Endothelial cell of umbilical vein (primary cell): ENCODE results near the gene TXNRD3. TPM values are rescaled to one million over a fixed set of nuclear protein-coding genes. Genes with fewer than 3 reads are reported as not detected.

Experiments
- BruUV-seq: library from RNA; stranded (reverse); fragments of 400-500 nt; replicated peaks from 2 replicates; lab custom pipeline; 2021; lab: Mats Ljungman, UMichigan
- CTCF ChIA-PET: fragments of 300-600, 350-600 bp; sonication (Branson Sonifier 250); formaldehyde crosslinking; loops from one replicate; lab custom pipeline; 2021; ENCODE audit warnings: antibody characterized with exemption, inconsistent platforms; lab: Charles Lee
- POLR2A ChIA-PET: fragments of 300-600, 350-600 bp; sonication (Branson Sonifier 250); formaldehyde crosslinking; loops from one replicate; lab custom pipeline; 2021; ENCODE audit warnings: antibody characterized with exemption, inconsistent platforms; lab: Charles Lee
- DNase-seq: peaks from one replicate; pipeline ENCODE4 v3.0.0-alpha.2; 2011; ENCODE audit warnings: low read depth, low spot score
- FAIRE-seq: peaks from 2 replicates; lab custom pipeline; 2011; peaks lifted over from hg19 to GRCh38; lab: Jason Lieb, UNC
- H2AFZ ChIP-seq: 2 replicates; pipeline ENCODE4 v1.6.0; 2012; ENCODE audit warnings: low read depth, low read length, control low read depth, inconsistent platforms
- H3K27ac ChIP-seq: 2 replicates; pipeline ENCODE4 v1.5.1; 2011; ENCODE audit warnings: low read depth, mild to moderate bottlenecking, control low read depth, low read length, moderate library complexity; ENCODE audit not compliant: insufficient read depth
- H3K27me3 ChIP-seq, 2 experiments: 2 replicates each; pipeline versions ENCODE4 v1.6.0 to v1.6.1; 2011; ENCODE audit warnings: low read length in 2 of 2, mixed read lengths in 1 of 2; ENCODE audit not compliant: control insufficient read depth in 2 of 2, insufficient read depth in 2 of 2
- H3K36me3 ChIP-seq, 2 experiments: 2 replicates in 1 of 2; 3 replicates in 1 of 2; pipeline ENCODE4 v1.5.1; 2011; ENCODE audit warnings: low read length in 2 of 2, mild to moderate bottlenecking in 1 of 2, moderate library complexity in 1 of 2; ENCODE audit not compliant: control insufficient read depth in 2 of 2, insufficient read depth in 2 of 2; ENCODE audit errors: extremely low read depth in 1 of 2
- H3K4me1 ChIP-seq: 3 replicates; pipeline ENCODE4 v1.5.1; 2011; ENCODE audit warnings: mild to moderate bottlenecking, low read length; ENCODE audit not compliant: control insufficient read depth, insufficient read depth; ENCODE audit errors: extremely low read depth
- H3K4me2 ChIP-seq: 2 replicates; pipeline ENCODE4 v1.6.1; 2011; ENCODE audit warnings: low read length, control low read depth, mixed read lengths; ENCODE audit not compliant: insufficient read depth
- H3K4me3 ChIP-seq, 3 experiments: fragments of 200-600 bp in 1 of 3; sonication (generic), shearing (Covaris generic) in 1 of 3; replicated peaks in 1 of 3; 2 replicates each; pipeline ENCODE4 v1.5.1; 2011 to 2016; ENCODE audit warnings: control low read depth in 3 of 3, low read length in 3 of 3, mild to moderate bottlenecking in 2 of 3, inconsistent platforms in 1 of 3, low read depth in 1 of 3, moderate library complexity in 1 of 3; ENCODE audit not compliant: insufficient read depth in 1 of 3
- H3K79me2 ChIP-seq: 2 replicates; pipeline ENCODE4 v1.6.0; 2012; ENCODE audit warnings: low read length, inconsistent platforms; ENCODE audit not compliant: control insufficient read depth, insufficient read depth
- H3K9ac ChIP-seq: replicated peaks from 2 replicates; pipeline ENCODE3; 2011; ENCODE audit warnings: low read length, control low read depth; ENCODE audit not compliant: insufficient read depth; ENCODE audit errors: extremely low read depth
- H3K9me1 ChIP-seq: replicated peaks from 3 replicates; pipeline ENCODE4 v1.6.0; 2011; ENCODE audit warnings: mild to moderate bottlenecking, low read length; ENCODE audit not compliant: control insufficient read depth, insufficient read depth; ENCODE audit errors: extremely low read depth
- H3K9me3 ChIP-seq: replicated peaks from 2 replicates; pipeline ENCODE4 v1.5.1; 2012; ENCODE audit warnings: low read length, inconsistent platforms; ENCODE audit not compliant: control insufficient read depth, insufficient read depth
- H4K20me1 ChIP-seq: replicated peaks from 2 replicates; pipeline ENCODE3; 2011; ENCODE audit warnings: mild to moderate bottlenecking, low read length; ENCODE audit not compliant: control insufficient read depth, insufficient read depth; ENCODE audit errors: extremely low read depth
- CTCF ChIP-seq, 2 donors: IDR thresholded peaks; 1 replicate in 1 of 2; 2 replicates in 1 of 2; pipeline ENCODE4 v1.5.1; 2011; ENCODE audit warnings: low read length in 2 of 2, mild to moderate bottlenecking in 2 of 2, moderate library complexity in 2 of 2, control low read depth in 1 of 2, inconsistent platforms in 1 of 2, low read depth in 1 of 2; ENCODE audit not compliant: insufficient read depth in 1 of 2; ENCODE audit errors: extremely low read depth in 1 of 2
- EZH2 ChIP-seq: IDR thresholded peaks from 2 replicates; pipeline ENCODE4 v1.6.1; 2012; ENCODE audit warnings: borderline replicate concordance, low read depth, mild to moderate bottlenecking, moderate library complexity, low read length, inconsistent platforms; ENCODE audit not compliant: severe bottlenecking
- FOS ChIP-seq: IDR thresholded peaks from 2 replicates; pipeline ENCODE4 v1.6.1; 2011; ENCODE audit warnings: mild to moderate bottlenecking, low read length, moderate library complexity, borderline replicate concordance; ENCODE audit not compliant: insufficient read depth
- JUN ChIP-seq: IDR thresholded peaks from 2 replicates; pipeline ENCODE4 v1.6.1; 2011; ENCODE audit warnings: borderline replicate concordance, low read depth; ENCODE audit not compliant: insufficient read length, insufficient read depth
- MAX ChIP-seq: IDR thresholded peaks from 2 replicates; pipeline ENCODE4 v1.6.1; 2011; ENCODE audit not compliant: insufficient read depth, insufficient read length
- MYC ChIP-seq: IDR thresholded peaks from one replicate; pipeline ENCODE4 v1.6.1; 2011; ENCODE audit warnings: mild to moderate bottlenecking, low read depth, low read length
- POLR2AphosphoS5 ChIP-seq: IDR thresholded peaks from 2 replicates; pipeline ENCODE4 v1.6.1; 2012; ENCODE audit warnings: low read depth, mild to moderate bottlenecking, control low read depth, low read length, moderate library complexity; ENCODE audit not compliant: insufficient read depth
- dilution Hi-C: fragments of 300-500 bp; cut with MboI; formaldehyde crosslinking; loops from one replicate; pipeline ENCODE4 v1.15.0; 2019; ENCODE audit warnings: low sequenced_read_pairs; ENCODE audit not compliant: extremely low pct_ligation_motif_present
- intact Hi-C: fragments of 100-400 bp; cut with micrococcal nuclease; formaldehyde crosslinking; loops from one replicate; pipeline ENCODE4 v1.10.0; 2022
- polyA plus RNA-seq, 4 experiments: library from polyadenylated mRNA; depleted of rRNA in 3 of 4; stranded (reverse) in 3 of 4; unstranded in 1 of 4; fragments of >200 nt; gene quantifications; 2 replicates each; pipeline versions ENCODE4 v1.2.1 to v1.2.3, GENCODE V29; 2011 to 2012; ENCODE audit warnings: missing spikeins in 1 of 4
- total RNA-seq: library from RNA; stranded (reverse); gene quantifications from 2 replicates; pipeline ENCODE4 v1.2.3, GENCODE V29; 2021

The TXNRD3 gene
- total and polyA plus RNA-seq, 2 donors (not counting 3 experiments of a cell fraction or from before 2014, with no cell fraction given) = 2.6 to 7.1 TPM

- Histone ChIP-seq H3K27ac (no peak overlapping the region), H3K9me1 (no peaks in the 10 kb centered on the region), H3K4me1 (no peaks in the 10 kb centered on the region), H3K36me3 (no peaks in the 10 kb centered on the region), H2AFZ (no peak overlapping the region), H3K4me2 (no peak overlapping the region), H4K20me1 (no peaks in the 10 kb centered on the region), H3K4me3 (no peak overlapping the region), H3K79me2 (no peaks in the 10 kb centered on the region), H3K27me3 (peaks cover 9 to 15% of the 10 kb centered on the region in 2 experiments), H3K9ac (no peak overlapping the region), H3K9me3 (no peaks in the 10 kb centered on the region)
- ChIA-PET CTCF (no interaction called here), POLR2A (no interaction called here)
- FAIRE-seq = no peak
- intact Hi-C loops (no loop called here), dilution Hi-C loops (no loop called here)
- TF ChIP-seq FOS (no peak), POLR2AphosphoS5 (no peak), MAX (no peak)
- DNase-seq = no peak
- no TSS peak for BruUV-seq
Measured at GRCh38 chr3:126663257-126663656, 8.3 kb upstream of the TXNRD3 start.

- Histone ChIP-seq H3K4me3 (no peak overlapping the region), H3K27me3 (peaks cover 9 to 15% of the 10 kb centered on the region in 2 experiments), H2AFZ (no peak overlapping the region), H3K4me1 (no peaks in the 10 kb centered on the region), H3K36me3 (no peaks in the 10 kb centered on the region), H3K9me3 (no peaks in the 10 kb centered on the region), H3K9ac (no peak overlapping the region), H4K20me1 (no peaks in the 10 kb centered on the region), H3K79me2 (no peaks in the 10 kb centered on the region), H3K4me2 (no peak overlapping the region), H3K9me1 (no peaks in the 10 kb centered on the region), H3K27ac (no peak overlapping the region)
- BruUV-seq = no TSS peak
- dilution Hi-C loops = no loop called here
- TF ChIP-seq EZH2 (no peak), MYC (no peak), JUN (no peak), CTCF (IDR thresholded peaks at IDR 0.05; ENCODE audit: extremely low read depth in 1 of 2, insufficient read depth in 1 of 2, low read depth in 1 of 2, low read length in 2 of 2) (no peak)
- POLR2A ChIA-PET = no interaction called here
- CTCF ChIA-PET = interaction anchor here (1.1 kb wide), 2 partner anchors 18 to 138 kb away, joined by 3 read pairs; partner anchors contain the start of gene CHST13
- intact Hi-C loops = no loop called here
- DNase-seq = no peak
- no peak for FAIRE-seq
Measured at GRCh38 chr3:126661532-126662364, 6.8 kb upstream of the TXNRD3 start.
